ENCODE results near the gene ZNF827.

DNA sequence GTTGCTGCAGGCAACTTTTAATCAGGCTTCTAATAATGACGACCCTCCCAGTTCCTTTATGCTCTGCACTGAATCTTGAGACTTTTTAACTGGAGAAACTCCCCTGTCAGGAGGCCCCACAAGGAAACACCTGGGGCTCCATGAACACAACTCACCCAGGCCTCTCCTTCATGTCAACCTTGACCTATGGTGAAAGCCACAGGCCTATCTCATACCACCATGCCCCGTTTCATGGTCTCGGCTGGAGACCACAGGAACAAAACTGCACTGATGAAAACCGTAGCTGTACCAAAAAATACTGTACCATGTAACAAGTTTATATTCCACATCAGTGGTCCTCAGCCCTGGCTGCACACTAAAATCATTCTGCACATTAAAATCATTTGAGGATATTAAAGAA lies 57.0 kb downstream of the ZNF827 start:
- TF ChIP-seq POLR2AphosphoS5 (IDR thresholded peaks at IDR 0.05) (no peak), POLR2A (IDR thresholded peaks at IDR 0.05) (no peak)
- TF ChIP-seq, protein P1, sequence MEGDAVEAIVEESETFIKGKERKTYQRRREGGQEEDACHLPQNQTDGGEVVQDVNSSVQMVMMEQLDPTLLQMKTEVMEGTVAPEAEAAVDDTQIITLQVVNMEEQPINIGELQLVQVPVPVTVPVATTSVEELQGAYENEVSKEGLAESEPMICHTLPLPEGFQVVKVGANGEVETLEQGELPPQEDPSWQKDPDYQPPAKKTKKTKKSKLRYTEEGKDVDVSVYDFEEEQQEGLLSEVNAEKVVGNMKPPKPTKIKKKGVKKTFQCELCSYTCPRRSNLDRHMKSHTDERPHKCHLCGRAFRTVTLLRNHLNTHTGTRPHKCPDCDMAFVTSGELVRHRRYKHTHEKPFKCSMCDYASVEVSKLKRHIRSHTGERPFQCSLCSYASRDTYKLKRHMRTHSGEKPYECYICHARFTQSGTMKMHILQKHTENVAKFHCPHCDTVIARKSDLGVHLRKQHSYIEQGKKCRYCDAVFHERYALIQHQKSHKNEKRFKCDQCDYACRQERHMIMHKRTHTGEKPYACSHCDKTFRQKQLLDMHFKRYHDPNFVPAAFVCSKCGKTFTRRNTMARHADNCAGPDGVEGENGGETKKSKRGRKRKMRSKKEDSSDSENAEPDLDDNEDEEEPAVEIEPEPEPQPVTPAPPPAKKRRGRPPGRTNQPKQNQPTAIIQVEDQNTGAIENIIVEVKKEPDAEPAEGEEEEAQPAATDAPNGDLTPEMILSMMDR (IDR thresholded peaks at IDR 0.05), result no peak
